NT2/D1 (cell line): ENCODE results near the gene PLEKHG7.
"Not testable (repeated sequence)": the region's sequence is repeated elsewhere in the genome, so short reads cannot be mapped to it uniquely, and the experiment has no call there.

ENCODE experiments used
- DNase-seq: peaks from one replicate; pipeline ENCODE4 v3.0.0-alpha.2; 2011; ENCODE audit warnings: low read depth, low spot score
- H3K27me3 ChIP-seq: 2 replicates; pipeline ENCODE4 v1.6.0; 2011; ENCODE audit warnings: mild to moderate bottlenecking; ENCODE audit not compliant: insufficient read length, insufficient read depth
- H3K36me3 ChIP-seq: 2 replicates; pipeline ENCODE4 v1.6.1; 2011; ENCODE audit warnings: mild to moderate bottlenecking, low read length, mixed read lengths; ENCODE audit not compliant: insufficient read depth, insufficient read length
- H3K4me1 ChIP-seq: 2 replicates; pipeline ENCODE4 v1.5.1; 2011; ENCODE audit not compliant: insufficient read depth, insufficient read length
- H3K4me3 ChIP-seq: 2 replicates; pipeline ENCODE4 v1.5.1; 2011; ENCODE audit warnings: low read depth; ENCODE audit not compliant: insufficient read length
- H3K9ac ChIP-seq: 2 replicates; pipeline ENCODE4 v1.6.0; 2011; ENCODE audit warnings: low read depth; ENCODE audit not compliant: insufficient read length
- H3K9me3 ChIP-seq: 2 replicates; pipeline ENCODE4 v1.5.1; 2011; ENCODE audit warnings: mild to moderate bottlenecking, low read length; ENCODE audit not compliant: insufficient read depth
- SUZ12 ChIP-seq: IDR thresholded peaks from 2 replicates; pipeline ENCODE4 v1.6.1; 2011; ENCODE audit not compliant: insufficient read length, insufficient read depth; ENCODE audit errors: extremely low read depth
- YY1 ChIP-seq: IDR thresholded peaks from 2 replicates; pipeline ENCODE4 v1.6.1; 2011; ENCODE audit not compliant: insufficient read length, insufficient read depth
- ZNF274 ChIP-seq: IDR thresholded peaks from 2 replicates; pipeline ENCODE4 v1.6.1; 2011; ENCODE audit warnings: mild to moderate bottlenecking, low read depth, low read length

The PLEKHG7 gene

GRCh38 chr12:92743026-92743425 lies 40.2 kb downstream of the PLEKHG7 start:
- no peak for TF ChIP-seq SUZ12
- TF ChIP-seq YY1: no peak
- TF ChIP-seq ZNF274: no peak
- Histone ChIP-seq H3K9me3 (no peaks in the 10 kb centered on the region), H3K36me3 (no peaks in the 10 kb centered on the region), H3K9ac (no peak overlapping the region), H3K4me3 (no peak overlapping the region), H3K27me3 (no peaks in the 10 kb centered on the region), H3K4me1 (no peaks in the 10 kb centered on the region)
- no peak for DNase-seq

GRCh38 chr12:92745856-92746550 lies 43.2 kb downstream of the PLEKHG7 start:
- Histone ChIP-seq H3K27me3 (no peaks in the 10 kb centered on the region), H3K9ac (no peak overlapping the region), H3K4me1 (no peaks in the 10 kb centered on the region), H3K9me3 (no peaks in the 10 kb centered on the region), H3K36me3 (no peaks in the 10 kb centered on the region), H3K4me3 (no peak overlapping the region)
- no peak for TF ChIP-seq SUZ12
- TF ChIP-seq YY1: no peak
- no peak for TF ChIP-seq ZNF274
- no peak for DNase-seq

DNA sequence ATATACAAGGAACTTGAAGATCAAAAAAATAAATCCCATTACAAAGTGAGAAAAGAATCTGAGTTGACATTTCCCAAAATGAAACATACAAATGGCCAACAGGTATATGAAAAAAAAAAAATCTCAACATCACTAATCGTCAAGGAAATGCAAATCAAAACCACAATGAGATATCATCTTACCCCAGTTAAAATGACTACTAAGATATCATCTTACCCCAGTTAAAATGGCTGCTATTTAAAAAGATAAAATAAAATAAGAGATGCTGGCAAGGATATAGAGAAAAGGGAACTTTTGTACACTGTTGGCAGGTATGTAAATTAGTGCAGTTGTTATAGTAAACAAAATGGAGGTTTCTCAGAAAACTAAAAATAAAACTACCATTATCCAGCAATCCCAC lies 44.4 kb downstream of the PLEKHG7 start:
- Histone ChIP-seq H3K4me1 (no peaks in the 10 kb centered on the region), H3K9me3 (no peaks in the 10 kb centered on the region), H3K27me3 (no peaks in the 10 kb centered on the region), H3K36me3 (no peaks in the 10 kb centered on the region), H3K9ac (no peak overlapping the region), H3K4me3 (no peak overlapping the region)
- TF ChIP-seq ZNF274 (no peak), SUZ12 (no peak), YY1 (no peak)
- no peak for DNase-seq

GRCh38 chr12:92749691-92750090 lies 46.9 kb downstream of the PLEKHG7 start:
- H3K27me3 ChIP-seq, H3K9ac ChIP-seq, DNase-seq, H3K4me1 ChIP-seq, H3K9me3 ChIP-seq, H3K36me3 ChIP-seq, H3K4me3 ChIP-seq: not testable (repeated sequence)

- H3K4me1 ChIP-seq: no peaks in the 10 kb centered on the region
- DNase-seq: no peak
- no peak overlapping the region for H3K4me3 ChIP-seq
- H3K9ac ChIP-seq: no peak overlapping the region
- no peaks in the 10 kb centered on the region for H3K9me3 ChIP-seq
- no peaks in the 10 kb centered on the region for H3K36me3 ChIP-seq
- H3K27me3 ChIP-seq: no peaks in the 10 kb centered on the region
- no peak for TF ChIP-seq YY1
- no peak for TF ChIP-seq ZNF274
- TF ChIP-seq SUZ12: no peak
Observed at GRCh38 chr12:92753976-92754885, 51.4 kb downstream of the PLEKHG7 start.

DNA sequence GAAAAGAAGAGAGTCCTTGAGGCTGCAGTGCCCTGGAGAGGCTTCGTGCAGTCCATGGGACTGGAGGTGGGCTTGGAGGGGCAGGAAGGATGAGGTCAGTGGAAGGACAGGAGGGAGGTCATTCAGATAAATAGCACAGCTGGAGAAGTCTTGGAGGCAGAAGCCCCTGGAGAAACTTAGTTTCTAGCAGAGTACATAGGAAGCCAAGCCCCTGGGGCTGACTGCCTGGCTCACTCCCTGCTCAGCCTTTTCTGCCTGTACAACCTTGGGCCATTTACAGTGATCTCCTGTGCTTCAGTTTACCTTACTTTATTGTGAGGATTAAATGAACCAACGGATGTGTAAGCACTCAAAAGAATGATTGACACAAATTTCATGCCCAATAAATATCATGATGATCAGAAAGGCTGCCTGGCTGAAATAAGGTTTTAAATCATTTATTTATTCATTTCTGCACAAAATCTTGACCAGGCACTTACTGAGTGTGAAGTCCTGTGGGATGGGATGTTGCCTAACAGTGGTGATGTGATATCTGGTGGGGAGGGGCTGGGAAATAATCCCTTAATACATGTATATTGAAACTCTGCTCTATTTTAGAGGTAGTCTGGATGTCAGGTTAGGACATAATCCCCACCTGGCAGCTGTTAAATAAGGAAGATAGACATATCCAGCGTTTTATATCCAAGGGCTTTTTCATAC lies 54.3 kb downstream of the PLEKHG7 start:
- H3K4me1 ChIP-seq: no peaks in the 10 kb centered on the region
- H3K36me3 ChIP-seq: no peaks in the 10 kb centered on the region
- H3K27me3 ChIP-seq: no peaks in the 10 kb centered on the region
- DNase-seq: no peak
- TF ChIP-seq ZNF274: no peak
- TF ChIP-seq YY1: no peak
- no peak for TF ChIP-seq SUZ12
- H3K9ac ChIP-seq: no peak overlapping the region
- H3K9me3 ChIP-seq: no peaks in the 10 kb centered on the region
- no peak overlapping the region for H3K4me3 ChIP-seq

DNA sequence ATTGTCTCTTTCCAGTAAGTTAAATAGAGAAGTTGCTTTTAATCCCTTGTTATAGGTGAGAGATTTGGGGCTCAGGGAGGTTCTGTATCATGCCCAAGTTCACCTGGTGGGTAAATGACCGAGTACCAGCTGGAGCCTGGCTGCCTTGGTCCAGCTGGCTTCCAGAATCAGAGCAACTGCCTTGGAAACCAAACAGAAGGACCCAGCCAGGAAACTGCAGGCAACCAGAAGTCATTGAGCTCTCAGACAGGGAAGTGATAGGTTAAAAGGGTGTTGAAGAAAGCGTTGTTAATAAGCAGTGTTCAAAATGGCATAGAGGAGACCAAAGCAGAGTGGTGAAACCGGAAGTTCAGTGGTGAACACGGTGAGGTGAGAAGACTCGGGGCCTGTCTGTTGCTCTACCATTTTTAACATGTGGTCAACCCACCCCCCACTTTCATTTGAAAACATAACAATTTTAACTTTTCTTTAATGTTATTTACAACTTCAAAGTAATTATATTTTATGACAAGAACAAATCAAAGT lies 54.9 kb downstream of the PLEKHG7 start:
- H3K4me3 ChIP-seq: no peak overlapping the region
- no peak for DNase-seq
- no peaks in the 10 kb centered on the region for H3K27me3 ChIP-seq
- TF ChIP-seq SUZ12 (no peak), ZNF274 (no peak), YY1 (no peak)
- no peaks in the 10 kb centered on the region for H3K4me1 ChIP-seq
- no peaks in the 10 kb centered on the region for H3K9me3 ChIP-seq
- H3K9ac ChIP-seq: no peak overlapping the region
- no peaks in the 10 kb centered on the region for H3K36me3 ChIP-seq
